ENCODE measurements around the gene EPHX1.

Gene EPHX1

GRCh38 chr1:225881081-225881958 is 71.4 kb downstream of the EPHX1 start:
- no peak for DNase-seq

GRCh38 chr1:225881959-225882693 is 72.2 kb downstream of the EPHX1 start, which contains the start of gene TMEM63A:
Gene TMEM63A (minus strand): TSS chr1:225882380. CDS start chr1:225877580, 4,800 bp downstream.
- peak within 1 kb of the TSS; percentile 84 for H3K4me3 ChIP-seq (ENCODE audit: low read depth, low read length)
- H3K36me3 ChIP-seq, result no peaks in the 10 kb centered on the region
- no peaks in the 10 kb centered on the region for H3K27me3 ChIP-seq
- no peaks in the 10 kb centered on the region for H3K4me1 ChIP-seq
- DNase-seq, result peak; percentile 82
- no peak for TF ChIP-seq CTCF (IDR thresholded peaks at IDR 0.05; ENCODE audit: low read depth, low read length)
- H3K9me3 ChIP-seq, result no peaks in the 10 kb centered on the region

More at GRCh38 chr1:225881081-225881958, 71.4 kb downstream of the EPHX1 start:
- Histone ChIP-seq H3K27me3 (no peaks in the 10 kb centered on the region), H3K36me3 (no peaks in the 10 kb centered on the region), H3K9me3 (no peaks in the 10 kb centered on the region), H3K4me3 (ENCODE audit: low read depth, low read length) (peak overlapping the region; percentile 84), H3K4me1 (no peaks in the 10 kb centered on the region)
- no peak for TF ChIP-seq CTCF (IDR thresholded peaks at IDR 0.05; ENCODE audit: low read depth, low read length)

GRCh38 chr1:225882694-225883615 is 73.0 kb downstream of the EPHX1 start:
- no peaks in the 10 kb centered on the region for H3K27me3 ChIP-seq
- peak overlapping the region; percentile 84 for H3K4me3 ChIP-seq (ENCODE audit: low read depth, low read length)
- H3K4me1 ChIP-seq, result no peaks in the 10 kb centered on the region
- peak; percentile 43 for DNase-seq
- no peak for TF ChIP-seq CTCF (IDR thresholded peaks at IDR 0.05; ENCODE audit: low read depth, low read length)
- no peaks in the 10 kb centered on the region for H3K36me3 ChIP-seq
- no peaks in the 10 kb centered on the region for H3K9me3 ChIP-seq

GRCh38 chr1:225883616-225884265 is 73.8 kb downstream of the EPHX1 start:
- H3K36me3 ChIP-seq, result no peaks in the 10 kb centered on the region
- no peak for TF ChIP-seq CTCF (IDR thresholded peaks at IDR 0.05; ENCODE audit: low read depth, low read length)
- no peaks in the 10 kb centered on the region for H3K9me3 ChIP-seq
- H3K4me1 ChIP-seq, result no peaks in the 10 kb centered on the region
- no peaks in the 10 kb centered on the region for H3K27me3 ChIP-seq
- no peak for DNase-seq
- H3K4me3 ChIP-seq (ENCODE audit: low read depth, low read length), result no peak overlapping the region

- Histone ChIP-seq H3K27me3 (no peaks in the 10 kb centered on the region), H3K36me3 (no peaks in the 10 kb centered on the region), H3K4me1 (no peaks in the 10 kb centered on the region), H3K9me3 (no peaks in the 10 kb centered on the region), H3K4me3 (ENCODE audit: low read depth, low read length) (no peak overlapping the region)
- no peak for DNase-seq
- no peak for TF ChIP-seq CTCF (IDR thresholded peaks at IDR 0.05; ENCODE audit: low read depth, low read length)
Measured at GRCh38 chr1:225885336-225885735, 75.4 kb downstream of the EPHX1 start.

Data from BE2C (cell line).